GM23338 (cell line): ENCODE measurements around the gene POP7. TPM values are rescaled to one million over a fixed set of nuclear protein-coding genes. Genes with fewer than 3 reads are reported as not detected.

Experiments
- ATAC-seq: fragments of 200-7000 bp; cut with Tn5 transposase; 3 replicates; pipeline ENCODE4 v1.9.1; 2020
- DNase-seq: peaks from one replicate; pipeline ENCODE4 v3.0.0-alpha.2; 2015; ENCODE audit warnings: low spot score
- H2AFZ ChIP-seq: fragments of 200-600 bp; sonication (generic); 2 replicates; pipeline ENCODE4 v1.8.0; 2016; ENCODE audit warnings: antibody characterized with exemption, mild to moderate bottlenecking, moderate library complexity
- H3F3A ChIP-seq: fragments of 200-600 bp; sonication (generic); replicated peaks from 2 replicates; pipeline ENCODE4 v1.8.0; 2017; ENCODE audit warnings: antibody characterized with exemption, mixed run types, low read depth
- H3K27ac ChIP-seq: fragments of 200-600 bp; sonication (generic); 2 replicates; pipeline ENCODE4 v1.6.1; 2016; ENCODE audit warnings: low read depth
- H3K27me3 ChIP-seq: fragments of 200-600 bp; sonication (generic); 2 replicates; pipeline ENCODE4 v1.8.0; 2016; ENCODE audit warnings: mild to moderate bottlenecking, mixed run types, moderate library complexity; ENCODE audit not compliant: insufficient read depth
- H3K36me3 ChIP-seq: fragments of 200-600 bp; sonication (generic); 2 replicates; pipeline ENCODE4 v1.8.0; 2016; ENCODE audit warnings: mild to moderate bottlenecking; ENCODE audit not compliant: insufficient read depth
- H3K4me1 ChIP-seq: fragments of 200-600 bp; sonication (generic); 2 replicates; pipeline ENCODE4 v1.8.0; 2016; ENCODE audit warnings: mild to moderate bottlenecking, moderate library complexity; ENCODE audit not compliant: insufficient read depth
- H3K4me2 ChIP-seq: fragments of 200-600 bp; sonication (generic); 2 replicates; pipeline ENCODE4 v1.7.1; 2017; ENCODE audit warnings: mixed run types
- H3K4me3 ChIP-seq: fragments of 200-600 bp; sonication (generic); 2 replicates; pipeline ENCODE4 v1.6.1; 2016; ENCODE audit warnings: mixed run types
- H3K79me2 ChIP-seq: fragments of 200-600 bp; sonication (generic); replicated peaks from 2 replicates; pipeline ENCODE4 v1.8.0; 2017; ENCODE audit warnings: mild to moderate bottlenecking; ENCODE audit not compliant: insufficient read depth
- H3K9me2 ChIP-seq: fragments of 200-600 bp; sonication (generic); 2 replicates; pipeline ENCODE4 v1.8.0; 2017; ENCODE audit not compliant: insufficient read depth
- H4K20me1 ChIP-seq: fragments of 200-600 bp; sonication (generic); replicated peaks from 2 replicates; pipeline ENCODE4 v1.8.0; 2017; ENCODE audit warnings: mild to moderate bottlenecking; ENCODE audit not compliant: insufficient read depth
- H3K27ac Mint-ChIP-seq: 2 replicates; pipeline ENCODE4 v1.8.0; 2020; ENCODE audit warnings: inconsistent platforms, mild to moderate bottlenecking, moderate library complexity, mixed read lengths
- H3K27me3 Mint-ChIP-seq: 3 replicates; pipeline ENCODE4 v1.8.0; 2022; ENCODE audit warnings: low read depth, mild to moderate bottlenecking, moderate library complexity, mixed read lengths, inconsistent platforms; ENCODE audit not compliant: insufficient read depth, poor library complexity
- H3K36me3 Mint-ChIP-seq: 3 replicates; pipeline ENCODE4 v1.8.0; 2021; ENCODE audit warnings: low read depth, mild to moderate bottlenecking, inconsistent platforms, moderate library complexity, mixed read lengths
- H3K4me1 Mint-ChIP-seq: 3 replicates; pipeline ENCODE4 v1.8.0; 2020; ENCODE audit warnings: mild to moderate bottlenecking, inconsistent platforms, mixed read lengths
- H3K4me3 Mint-ChIP-seq: 3 replicates; pipeline ENCODE4 v1.8.0; 2021; ENCODE audit warnings: moderate library complexity, mild to moderate bottlenecking, inconsistent platforms, mixed read lengths
- H3K9me3 Mint-ChIP-seq: 3 replicates; pipeline ENCODE4 v1.8.0; 2020; ENCODE audit warnings: moderate library complexity, mild to moderate bottlenecking, inconsistent platforms, mixed read lengths
- CREB1 ChIP-seq: fragments of 250-450 bp; sonication (Bioruptor Pico); IDR thresholded peaks from 2 replicates; pipeline ENCODE4 v1.5.0; 2020; ENCODE audit warnings: low read depth, mild to moderate bottlenecking, moderate library complexity
- CTCF ChIP-seq, 2 experiments: fragments of 200-600 bp in 1 of 2; sonication (generic) in 1 of 2; conservative IDR thresholded peaks; 2 replicates each; pipeline versions ENCODE4 v1.5.1 to v1.6.1; 2016 to 2017; ENCODE audit warnings: antibody characterized with exemption in 2 of 2, low read depth in 2 of 2, mild to moderate bottlenecking in 2 of 2, moderate library complexity in 1 of 2
- ETS1 ChIP-seq: IDR thresholded peaks from 2 replicates; pipeline ENCODE4 v1.6.1; 2016; ENCODE audit warnings: antibody characterized with exemption
- EZH2 ChIP-seq: fragments of 200-600 bp; sonication (generic); IDR thresholded peaks from one replicate; pipeline ENCODE4 v1.8.0; 2017; ENCODE audit warnings: antibody characterized with exemption, mild to moderate bottlenecking, low read depth; ENCODE audit not compliant: unreplicated experiment
- EZH2phosphoT487 ChIP-seq: fragments of 200-600 bp; sonication (generic); IDR thresholded peaks from one replicate; pipeline ENCODE4 v1.8.1; 2018; ENCODE audit warnings: antibody characterized with exemption; ENCODE audit not compliant: unreplicated experiment
- NANOG ChIP-seq: IDR thresholded peaks from 2 replicates; pipeline ENCODE4 v1.6.1; 2016; ENCODE audit warnings: antibody characterized with exemption, borderline replicate concordance
- POLR2AphosphoS5 ChIP-seq: IDR thresholded peaks from 2 replicates; pipeline ENCODE4 v1.6.1; 2016; ENCODE audit warnings: antibody characterized with exemption, low read depth
- REST ChIP-seq: IDR thresholded peaks from one replicate; pipeline ENCODE4 v1.6.1; 2018; ENCODE audit warnings: antibody characterized with exemption; ENCODE audit not compliant: unreplicated experiment
- STAT1 ChIP-seq: IDR thresholded peaks from one replicate; pipeline ENCODE4 v1.6.1; 2016; ENCODE audit warnings: antibody characterized with exemption; ENCODE audit not compliant: unreplicated experiment
- ZNF114 ChIP-seq: fragments of 250-450 bp; sonication (Bioruptor Pico); IDR thresholded peaks from 2 replicates; pipeline ENCODE4 v1.5.0; 2020; ENCODE audit warnings: mild to moderate bottlenecking, moderate library complexity
- ZNF331 ChIP-seq: fragments of 250-450 bp; sonication (Bioruptor Pico); IDR thresholded peaks from 2 replicates; pipeline ENCODE4 v1.5.0; 2020; ENCODE audit warnings: low read depth, mild to moderate bottlenecking, moderate library complexity
- ZNF462 ChIP-seq: fragments of 250-450 bp; sonication (Bioruptor Pico); IDR thresholded peaks from 2 replicates; pipeline ENCODE4 v1.5.0; 2020; ENCODE audit warnings: mild to moderate bottlenecking, moderate library complexity
- polyA plus RNA-seq: library from polyadenylated mRNA; unstranded; fragments of >200 nt; fragmentation: Nextera tagmentation; extraction: Ambion mirVana; gene quantifications from 2 replicates; pipeline ENCODE4 v1.2.1, GENCODE V29; 2016
- total RNA-seq: library from RNA; depleted of rRNA; stranded (reverse); fragments of >200 nt; shearing (Covaris generic); gene quantifications from 2 replicates; pipeline ENCODE4 v1.2.3, GENCODE V29; 2014

Gene POP7
- total and polyA plus RNA-seq, 2 experiments from 2014 or later: 110 to 216 TPM

GRCh38 chr7:100665168-100665726 lies 40.7 kb upstream of the POP7 start:
- no peak for ATAC-seq
- Histone ChIP-seq H3K4me2 (no peak overlapping the region), H2AFZ (no peak overlapping the region), H3K4me1 (no peaks in the 10 kb centered on the region), H3K79me2 (no peaks in the 10 kb centered on the region), H3K36me3 (no peaks in the 10 kb centered on the region), H4K20me1 (no peaks in the 10 kb centered on the region), H3K4me3 (no peak overlapping the region), H3K9me2 (no peaks in the 10 kb centered on the region), H3K27me3 (no peaks in the 10 kb centered on the region), H3F3A (no peaks in the 10 kb centered on the region), H3K27ac (no peak overlapping the region)
- DNase-seq: no peak
- Mint-ChIP-seq H3K27me3 (peaks cover 7% of the 10 kb centered on the region), H3K36me3 (no peaks in the 10 kb centered on the region), H3K4me1 (peaks cover 3% of the 10 kb centered on the region; the same call in 2 of the 3 replicates), H3K27ac (no peak overlapping the region), H3K9me3 (no peaks in the 10 kb centered on the region; the same call in 2 of the 3 replicates), H3K4me3 (no peak overlapping the region)
- no peak for TF ChIP-seq ZNF462 (CRISPR knock-in tag)
- TF ChIP-seq ETS1: no peak
- TF ChIP-seq EZH2phosphoT487: no peak
- TF ChIP-seq CREB1 (CRISPR knock-in tag): no peak
- TF ChIP-seq STAT1: no peak
- no peak for TF ChIP-seq POLR2AphosphoS5
- TF ChIP-seq REST: no peak
- TF ChIP-seq EZH2: no peak
- no peak for TF ChIP-seq ZNF114 (CRISPR knock-in tag)
- no peak for TF ChIP-seq CTCF (conservative IDR thresholded peaks at IDR 0.05; ENCODE audit: low read depth in 2 of 2)
- no peak for TF ChIP-seq NANOG
- TF ChIP-seq ZNF331: no peak
